Activated CD4-positive, alpha-beta T cell treated with anti-CD3 and anti-CD28 coated beads, Interleukin-2, amount 10 ng/mL, durations not matched to agents 7 days and 5 days (primary cell): ENCODE measurements around the gene SNTB2. TPM values are rescaled to one million over a fixed set of nuclear protein-coding genes. Genes with fewer than 3 reads are reported as not detected.

ENCODE experiments used
- CTCF ChIA-PET: fragments of 350-600 bp; sonication (Branson Sonifier 250); formaldehyde crosslinking; loops from one replicate; lab custom pipeline; 2021; ENCODE audit warnings: antibody characterized with exemption; lab: Charles Lee
- POLR2A ChIA-PET: fragments of 350-600 bp; sonication (Branson Sonifier 250); formaldehyde crosslinking; loops from one replicate; lab custom pipeline; 2021; ENCODE audit warnings: antibody characterized with exemption; lab: Charles Lee
- DNase-seq: peaks from one replicate; pipeline ENCODE4 v3.0.0-alpha.2; 2020
- H3K27ac Mint-ChIP-seq: one replicate; pipeline ENCODE4 v1.8.0; 2021; ENCODE audit warnings: mild to moderate bottlenecking, moderate library complexity, mixed read lengths
- H3K27me3 Mint-ChIP-seq: one replicate; pipeline ENCODE4 v1.8.0; 2021; ENCODE audit warnings: mixed read lengths
- H3K36me3 Mint-ChIP-seq: one replicate; pipeline ENCODE4 v1.8.0; 2021; ENCODE audit warnings: low read depth, mixed read lengths
- H3K4me1 Mint-ChIP-seq: one replicate; pipeline ENCODE4 v1.8.0; 2021; ENCODE audit warnings: mixed read lengths
- H3K4me3 Mint-ChIP-seq: one replicate; pipeline ENCODE4 v1.8.0; 2021; ENCODE audit warnings: mild to moderate bottlenecking, moderate library complexity, mixed read lengths
- H3K9me3 Mint-ChIP-seq: one replicate; pipeline ENCODE4 v1.8.0; 2021; ENCODE audit warnings: mixed read lengths
- total RNA-seq, 2 experiments: library from RNA; stranded (reverse); gene quantifications; one replicate each; pipeline ENCODE4 v1.2.3, GENCODE V29; 2021

SNTB2 gene
- total RNA-seq, 2 experiments from 2014 or later, result 20.2 to 25.3 TPM

DNA sequence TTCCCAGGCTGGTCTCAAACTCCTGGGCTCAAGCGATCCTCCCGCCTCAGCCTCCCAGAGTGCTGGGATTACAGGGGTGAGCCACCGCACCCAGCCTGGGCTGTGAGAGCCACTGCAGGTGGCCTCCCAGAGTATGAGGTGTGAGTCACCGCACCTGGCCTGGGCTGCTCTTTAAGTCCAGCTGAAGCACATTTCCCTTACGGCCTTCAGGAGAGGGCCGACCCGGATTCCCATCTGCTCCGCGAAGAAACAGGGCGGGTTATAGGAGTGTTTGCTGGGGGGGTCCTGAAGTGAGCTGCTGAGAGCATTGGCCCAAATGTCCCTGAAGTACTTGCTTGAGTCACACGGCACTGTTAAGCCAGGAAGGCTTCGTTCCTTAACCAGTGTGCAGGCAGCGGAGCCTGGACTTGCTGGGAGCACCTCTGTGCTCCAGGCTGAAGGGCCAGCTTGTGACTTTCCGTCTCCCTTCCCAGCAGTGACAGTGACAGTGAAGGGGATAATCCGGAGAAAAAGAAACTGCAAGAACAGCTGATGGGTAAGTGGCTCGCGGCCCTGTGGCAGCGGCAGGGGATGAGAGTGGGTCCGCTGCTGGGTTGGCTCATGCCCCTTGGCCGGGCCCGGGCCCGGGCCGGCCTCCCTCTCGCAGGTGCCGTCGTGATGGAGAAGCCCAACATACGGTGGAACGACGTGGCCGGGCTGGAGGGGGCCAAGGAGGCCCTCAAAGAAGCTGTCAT lies 131.4 kb downstream of the SNTB2 start:
- no peaks in the 10 kb centered on the region for H3K27me3 Mint-ChIP-seq

DNA sequence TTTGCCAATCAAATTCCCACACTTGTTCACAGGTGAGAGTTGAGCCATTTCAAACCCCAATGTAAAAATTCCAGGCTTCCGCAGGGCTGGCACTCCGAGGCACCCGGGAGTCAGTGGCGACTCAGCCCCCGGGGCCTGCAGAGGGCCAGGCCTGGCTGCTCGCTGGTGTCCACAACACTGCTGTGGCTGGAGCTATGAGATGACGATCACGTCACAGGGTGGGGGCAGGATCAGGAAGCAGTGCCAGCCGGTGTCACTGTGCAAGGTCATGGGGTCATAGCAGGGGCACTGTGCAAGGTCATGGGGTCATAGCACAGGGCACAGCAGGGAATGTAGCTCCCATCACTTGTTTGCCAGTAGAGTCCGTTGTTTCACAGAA lies 131.9 kb downstream of the SNTB2 start:
- CTCF ChIA-PET, result interaction anchor here (0.6 to 1.7 kb wide), 2 partner anchors 11 to 433 kb away, joined by 3 to 8 read pairs; partner anchors contain the start of gene PDF
- POLR2A ChIA-PET, result no interaction called here
- DNase-seq, result no peak
- H3K4me3 Mint-ChIP-seq, result no peak overlapping the region
- peaks cover 49% of the 10 kb centered on the region for H3K36me3 Mint-ChIP-seq
- H3K9me3 Mint-ChIP-seq, result no peaks in the 10 kb centered on the region
- no peaks in the 10 kb centered on the region for H3K27me3 Mint-ChIP-seq
- no peak overlapping the region for H3K27ac Mint-ChIP-seq
- peaks cover 7% of the 10 kb centered on the region for H3K4me1 Mint-ChIP-seq

More for the DNA sequence above, 131.4 kb downstream of the SNTB2 start:
- CTCF ChIA-PET, result interaction anchor here (0.6 kb wide), 2 partner anchors 13 to 432 kb away, joined by 3 to 4 read pairs; no protein-coding TSS in a partner anchor
- POLR2A ChIA-PET, result interaction anchor here (0.6 kb wide), 1 partner anchor 22 kb away, joined by 6 read pairs; no protein-coding TSS in a partner anchor
- Mint-ChIP-seq H3K4me3 (no peak overlapping the region), H3K27ac (no peak overlapping the region), H3K4me1 (peaks cover 13% of the 10 kb centered on the region), H3K36me3 (peaks cover 52% of the 10 kb centered on the region), H3K9me3 (no peaks in the 10 kb centered on the region)
- DNase-seq, result no peak

GRCh38 chr16:69319381-69319780 lies 132.4 kb downstream of the SNTB2 start:
- Mint-ChIP-seq H3K36me3 (peaks cover 51% of the 10 kb centered on the region), H3K4me3 (no peak overlapping the region), H3K27me3 (no peaks in the 10 kb centered on the region), H3K4me1 (peaks cover 4% of the 10 kb centered on the region), H3K9me3 (no peaks in the 10 kb centered on the region), H3K27ac (no peak overlapping the region)
- CTCF ChIA-PET, result interaction anchor here (1.7 kb wide), 1 partner anchor 10 kb away, joined by 8 read pairs; the partner anchor contains the start of gene PDF
- POLR2A ChIA-PET, result no interaction called here
- DNase-seq, result no peak

DNA sequence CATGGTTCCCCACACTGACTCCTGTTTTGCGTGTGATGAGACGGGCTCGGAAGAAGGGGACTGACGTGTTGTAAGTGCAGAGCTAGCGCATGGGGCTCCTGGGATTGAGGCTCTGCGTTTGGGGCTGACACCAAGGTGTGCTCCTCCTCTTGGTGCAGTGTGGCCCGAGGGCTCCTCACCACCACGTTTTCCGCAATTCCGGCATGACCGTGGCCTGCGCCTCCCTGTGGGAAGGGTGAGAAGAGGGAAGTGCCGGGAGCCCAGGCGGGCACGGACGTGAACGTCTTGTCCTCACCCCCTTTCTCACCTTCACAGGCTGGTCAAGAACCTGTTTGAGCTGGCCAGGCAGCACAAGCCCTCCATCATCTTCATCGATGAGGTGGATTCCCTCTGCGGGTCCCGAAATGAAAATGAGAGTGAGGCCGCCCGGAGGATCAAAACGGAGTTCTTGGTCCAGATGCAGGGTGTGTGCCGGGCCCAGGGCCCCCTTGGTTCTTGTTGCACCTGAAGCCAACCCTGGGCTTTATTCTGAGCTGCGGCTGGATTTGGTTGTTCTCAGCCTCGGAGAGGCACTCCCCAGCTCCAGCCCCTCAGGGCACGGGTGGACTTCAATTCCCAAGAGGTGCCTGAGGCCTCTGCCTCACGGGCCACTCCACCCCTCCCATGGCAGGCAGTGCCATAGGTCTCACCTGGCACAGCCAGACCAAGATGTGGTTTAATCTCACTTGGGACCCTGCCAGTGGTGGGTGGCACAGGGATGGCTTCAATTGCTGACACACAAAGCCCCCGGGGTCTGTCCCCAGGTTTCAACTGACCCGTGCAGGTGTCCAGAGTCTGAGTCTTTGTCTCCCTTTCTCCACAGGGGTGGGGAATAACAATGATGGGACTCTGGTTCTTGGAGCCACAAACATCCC lies 133.1 kb downstream of the SNTB2 start:
- no peaks in the 10 kb centered on the region for H3K27me3 Mint-ChIP-seq
- H3K4me3 Mint-ChIP-seq, result no peak overlapping the region
- H3K4me1 Mint-ChIP-seq, result peaks cover 1% of the 10 kb centered on the region
- POLR2A ChIA-PET, result no interaction called here
- no peaks in the 10 kb centered on the region for H3K9me3 Mint-ChIP-seq
- CTCF ChIA-PET, result interaction anchor here (0.9 to 1.7 kb wide), 2 partner anchors 8 to 9 kb away, joined by 6 to 8 read pairs; partner anchors contain the start of gene PDF
- no peak overlapping the region for H3K27ac Mint-ChIP-seq
- no peak for DNase-seq
- H3K36me3 Mint-ChIP-seq, result peaks cover 55% of the 10 kb centered on the region

DNA sequence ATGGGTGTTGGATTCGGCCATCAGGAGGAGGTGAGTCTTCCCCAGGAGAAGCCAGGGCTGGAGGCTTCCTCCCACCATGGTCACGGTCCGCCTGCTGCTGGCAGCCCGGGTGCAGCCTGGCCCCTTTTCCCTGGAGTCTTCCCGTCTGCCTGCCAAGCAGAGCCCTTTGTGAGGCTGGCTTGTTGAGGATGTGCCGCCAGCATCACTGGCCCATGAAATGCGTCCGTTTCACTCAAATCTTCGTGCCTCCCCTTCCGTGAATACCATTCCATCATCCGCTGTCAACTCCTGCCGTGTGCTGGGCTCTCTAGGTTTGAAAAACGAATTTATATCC lies 133.7 kb downstream of the SNTB2 start:
- Mint-ChIP-seq H3K9me3 (no peaks in the 10 kb centered on the region), H3K4me3 (no peak overlapping the region), H3K4me1 (peaks cover 2% of the 10 kb centered on the region), H3K36me3 (peaks cover 60% of the 10 kb centered on the region), H3K27ac (no peak overlapping the region), H3K27me3 (no peaks in the 10 kb centered on the region)
- POLR2A ChIA-PET, result no interaction called here
- DNase-seq, result no peak
- CTCF ChIA-PET, result interaction anchor here (0.9 to 1.7 kb wide), 2 partner anchors 9 kb away, joined by 6 to 8 read pairs; partner anchors contain the start of gene PDF

DNA sequence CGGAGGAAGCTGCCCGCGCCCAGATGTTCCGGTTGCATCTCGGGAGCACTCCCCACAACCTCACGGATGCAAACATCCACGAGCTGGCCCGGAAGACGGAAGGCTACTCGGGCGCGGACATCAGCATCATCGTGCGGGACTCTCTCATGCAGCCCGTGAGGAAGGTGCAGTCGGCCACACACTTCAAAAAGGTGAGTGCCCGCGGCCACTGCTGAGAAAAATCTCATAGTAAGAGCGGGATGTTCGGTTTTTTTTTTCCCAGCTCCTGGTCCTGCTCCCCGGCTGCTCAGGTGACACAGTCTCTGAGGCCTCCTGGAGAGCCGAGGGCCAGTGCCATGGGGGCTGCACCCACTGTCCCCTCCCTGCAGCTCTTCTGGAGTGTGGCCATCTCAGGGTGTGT lies 134.1 kb downstream of the SNTB2 start:
- ChIA-PET POLR2A (no interaction called here), CTCF (interaction anchor here (0.9 kb wide), 1 partner anchor 9 kb away, joined by 6 read pairs; no protein-coding TSS in a partner anchor)
- H3K36me3 Mint-ChIP-seq, result peaks cover 61% of the 10 kb centered on the region

DNA sequence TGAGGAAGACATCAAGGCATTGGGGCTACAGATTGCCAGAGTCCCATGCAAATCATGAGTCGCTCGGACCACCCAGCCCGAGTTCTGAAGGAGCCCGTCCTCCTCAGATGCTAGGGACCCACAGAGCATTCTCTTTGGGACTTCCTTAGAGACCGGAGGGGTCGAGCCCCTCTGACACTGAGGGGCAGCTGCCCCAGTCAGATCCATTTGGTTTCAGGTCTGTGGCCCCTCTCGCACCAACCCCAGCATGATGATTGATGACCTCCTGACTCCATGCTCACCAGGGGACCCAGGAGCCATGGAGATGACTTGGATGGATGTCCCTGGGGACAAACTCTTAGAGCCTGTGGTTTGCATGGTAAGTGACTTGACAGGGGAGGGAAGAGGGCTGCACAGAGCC lies 135.4 kb downstream of the SNTB2 start:
- ChIA-PET CTCF (interaction anchor here (1.5 kb wide), 1 partner anchor 11 kb away, joined by 5 read pairs; no protein-coding TSS in a partner anchor), POLR2A (no interaction called here)
- Mint-ChIP-seq H3K4me3 (no peak overlapping the region), H3K36me3 (peaks cover 57% of the 10 kb centered on the region), H3K4me1 (peaks cover 17% of the 10 kb centered on the region), H3K9me3 (no peaks in the 10 kb centered on the region), H3K27ac (no peak overlapping the region), H3K27me3 (no peaks in the 10 kb centered on the region)
- DNase-seq, result no peak

More for the DNA sequence above, 134.1 kb downstream of the SNTB2 start:
- no peak overlapping the region for H3K4me3 Mint-ChIP-seq
- H3K4me1 Mint-ChIP-seq, result peaks cover 6% of the 10 kb centered on the region
- no peaks in the 10 kb centered on the region for H3K9me3 Mint-ChIP-seq
- no peaks in the 10 kb centered on the region for H3K27me3 Mint-ChIP-seq
- DNase-seq, result no peak
- no peak overlapping the region for H3K27ac Mint-ChIP-seq

GRCh38 chr16:69323415-69323814 lies 136.5 kb downstream of the SNTB2 start:
- no peaks in the 10 kb centered on the region for H3K27me3 Mint-ChIP-seq
- CTCF ChIA-PET, result interaction anchor here (0.7 to 1.5 kb wide), 3 partner anchors 10 to 13 kb away, joined by 3 to 5 read pairs (median 4); partner anchors contain the start of gene VPS4A
- H3K4me1 Mint-ChIP-seq, result peaks cover 23% of the 10 kb centered on the region
- H3K27ac Mint-ChIP-seq, result no peak overlapping the region
- H3K36me3 Mint-ChIP-seq, result peaks cover 60% of the 10 kb centered on the region
- no peak overlapping the region for H3K4me3 Mint-ChIP-seq
- POLR2A ChIA-PET, result no interaction called here
- no peaks in the 10 kb centered on the region for H3K9me3 Mint-ChIP-seq
- DNase-seq, result no peak

GRCh38 chr16:69324013-69324531 lies 137.1 kb downstream of the SNTB2 start:
- Mint-ChIP-seq H3K27ac (no peak overlapping the region), H3K4me3 (no peak overlapping the region), H3K4me1 (peaks cover 29% of the 10 kb centered on the region), H3K36me3 (peaks cover 63% of the 10 kb centered on the region), H3K27me3 (no peaks in the 10 kb centered on the region), H3K9me3 (no peaks in the 10 kb centered on the region)
- ChIA-PET CTCF (interaction anchor here (0.7 to 1.3 kb wide), 3 partner anchors 10 to 401 kb away, joined by 3 to 4 read pairs (median 4); no protein-coding TSS in a partner anchor), POLR2A (no interaction called here)
- no peak for DNase-seq

DNA sequence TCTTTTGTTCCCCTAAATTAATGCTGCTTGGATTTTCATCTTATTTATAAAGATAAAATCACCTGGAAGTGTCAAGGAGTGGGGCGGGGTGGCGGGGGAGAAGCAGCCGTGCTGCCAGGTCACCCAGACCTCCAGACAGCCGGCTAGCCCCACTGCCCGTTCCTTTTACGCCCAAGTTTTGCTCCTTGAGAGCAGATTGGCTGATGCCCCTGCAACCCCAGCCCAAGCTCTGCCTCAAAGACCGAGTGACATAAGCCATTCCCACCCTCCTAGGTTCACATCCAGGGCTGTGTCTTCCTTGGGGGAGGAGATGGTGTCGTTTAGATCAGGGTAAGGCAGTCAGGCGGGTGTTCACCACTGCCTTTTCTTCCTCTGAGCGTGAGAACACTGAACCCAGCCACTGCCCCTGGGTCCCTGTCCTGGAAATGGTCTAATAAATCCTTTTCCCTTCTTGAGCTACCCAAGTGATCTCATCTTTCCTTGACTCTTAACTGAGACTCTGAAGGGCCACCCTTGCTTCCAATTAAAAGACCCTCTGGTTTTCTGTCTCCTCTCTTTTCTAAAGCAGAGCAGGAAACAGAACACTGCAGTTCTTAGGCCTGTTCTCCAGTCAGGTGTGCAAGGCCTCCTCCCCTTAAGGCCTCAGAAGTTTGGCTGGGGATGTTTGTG lies 137.8 kb downstream of the SNTB2 start:
- H3K36me3 Mint-ChIP-seq, result peaks cover 63% of the 10 kb centered on the region
- no peaks in the 10 kb centered on the region for H3K9me3 Mint-ChIP-seq
- ChIA-PET CTCF (interaction anchor here (0.6 to 1.3 kb wide), 4 partner anchors 9 to 634 kb away, joined by 3 to 5 read pairs (median 4); no protein-coding TSS in a partner anchor), POLR2A (no interaction called here)
- no peaks in the 10 kb centered on the region for H3K27me3 Mint-ChIP-seq
- H3K4me3 Mint-ChIP-seq, result no peak overlapping the region
- H3K4me1 Mint-ChIP-seq, result peaks cover 35% of the 10 kb centered on the region
- peak overlapping the region; percentile 31 for H3K27ac Mint-ChIP-seq
- DNase-seq, result no peak

- Mint-ChIP-seq H3K9me3 (no peaks in the 10 kb centered on the region), H3K27ac (no peak overlapping the region), H3K27me3 (no peaks in the 10 kb centered on the region), H3K4me3 (no peak overlapping the region), H3K4me1 (peaks cover 35% of the 10 kb centered on the region), H3K36me3 (peaks cover 59% of the 10 kb centered on the region)
- no peak for DNase-seq
- ChIA-PET CTCF (interaction anchor here (1.1 to 1.5 kb wide), 4 partner anchors 9 to 15 kb away, joined by 3 to 6 read pairs (median 4); no protein-coding TSS in a partner anchor), POLR2A (interaction anchor here (0.6 kb wide), 1 partner anchor 138 kb away, joined by 3 read pairs; no protein-coding TSS in a partner anchor)
Measured at GRCh38 chr16:69325784-69326171, 138.8 kb downstream of the SNTB2 start.
